Measurements from ENCODE around the gene PKP4. TPM values are rescaled to one million over a fixed set of nuclear protein-coding genes. Genes with fewer than 3 reads are reported as not detected.

PKP4 gene
- total and polyA plus RNA-seq, 11 donors = 17.6 to 66.7 (median 49.0) TPM

DNA sequence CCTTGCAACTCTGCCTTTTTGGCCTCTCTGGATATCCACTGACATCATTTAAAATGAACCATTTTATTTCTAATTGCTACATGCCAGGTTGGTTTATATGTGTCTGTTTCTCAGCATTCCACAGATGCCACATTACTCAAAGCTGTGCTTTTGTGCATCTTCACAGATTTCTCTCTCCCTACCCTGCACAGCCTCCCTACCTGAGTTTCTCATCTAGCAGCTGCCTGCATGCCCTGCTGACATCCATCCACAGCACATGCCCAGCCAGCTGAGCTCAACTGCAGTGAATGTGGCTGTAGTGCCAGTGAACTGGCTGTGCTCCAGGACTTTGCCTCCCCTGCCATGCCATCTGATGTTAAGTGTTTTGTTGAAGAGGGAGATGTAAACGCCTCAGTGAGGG, 44.5 kb downstream of the PKP4 start:
- no peaks in the 10 kb centered on the region for H3K27me3 ChIP-seq
- WGBS, 4 donors = 19 to 65% (median 44%) methylated on average over 1 of the region's 1 CpG
- H3K9me3 ChIP-seq = no peaks in the 10 kb centered on the region
- peaks cover 0 to 57% (median 20%) of the 10 kb centered on the region in 12 donors for H3K4me1 ChIP-seq
- peak; percentile 80 to 88 (median 86) for ATAC-seq
- no peak overlapping the region for H3K27ac ChIP-seq
- H3K4me3 ChIP-seq = no peak overlapping the region
- DNase-seq = peak; percentile 61 to 84 (median 69)
- peaks cover 0 to 2% (median 0%) of the 10 kb centered on the region in 9 donors for H3K36me3 ChIP-seq
- TF ChIP-seq CTCF (IDR thresholded peaks at IDR 0.05) = no peak
- TF ChIP-seq POLR2A (IDR thresholded peaks at IDR 0.05) = no peak
- intact Hi-C loops (cut with DNase I) = no loop called here

DNA sequence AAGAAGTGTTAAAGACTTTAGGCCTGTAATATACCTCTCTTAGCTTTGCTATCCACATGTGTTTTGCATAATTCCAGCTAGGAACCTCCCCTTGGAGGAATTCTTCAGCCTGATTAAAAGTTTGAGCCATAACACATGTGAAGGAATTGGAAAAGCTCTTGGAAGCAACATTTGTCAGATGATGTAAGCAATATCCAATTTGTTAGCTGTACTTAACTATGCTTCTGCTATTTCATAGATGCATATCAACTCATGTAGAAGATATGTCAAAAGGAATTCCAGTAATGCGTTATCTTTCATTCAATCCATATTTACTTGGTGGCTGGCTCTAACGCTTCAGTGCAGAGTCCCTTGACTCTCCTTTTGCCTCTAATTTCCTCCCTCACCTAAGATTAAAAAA, 46.2 kb downstream of the PKP4 start:
- intact Hi-C loops (cut with DNase I) = no loop called here
- TF ChIP-seq CTCF (IDR thresholded peaks at IDR 0.05) (no peak), POLR2A (IDR thresholded peaks at IDR 0.05) (no peak)
- DNase-seq (no peak), ATAC-seq (no peak)
- Histone ChIP-seq H3K27ac (no peak overlapping the region), H3K4me1 (peaks cover 0 to 57% (median 24%) of the 10 kb centered on the region in 12 donors), H3K27me3 (no peaks in the 10 kb centered on the region), H3K4me3 (no peak overlapping the region), H3K9me3 (no peaks in the 10 kb centered on the region), H3K36me3 (peaks cover 0 to 2% (median 0%) of the 10 kb centered on the region in 9 donors)
- 68 to 84% (median 83%) methylated on average over 2 of the region's 2 CpGs for WGBS, 4 donors

GRCh38 chr2:158504088-158504487, 47.3 kb downstream of the PKP4 start:
- no peak overlapping the region for H3K27ac ChIP-seq
- H3K4me3 ChIP-seq = no peak overlapping the region
- intact Hi-C loops (cut with DNase I) = no loop called here
- 88 to 95% (median 91%) methylated on average over 3 of the region's 3 CpGs for WGBS, 4 donors
- no peaks in the 10 kb centered on the region for H3K27me3 ChIP-seq
- no peaks in the 10 kb centered on the region for H3K9me3 ChIP-seq
- DNase-seq = no peak
- ATAC-seq = no peak
- peaks cover 0 to 2% (median 0%) of the 10 kb centered on the region in 9 donors for H3K36me3 ChIP-seq
- peaks cover 0 to 54% (median 22%) of the 10 kb centered on the region in 12 donors for H3K4me1 ChIP-seq
- TF ChIP-seq POLR2A (IDR thresholded peaks at IDR 0.05) = no peak
- no peak for TF ChIP-seq CTCF (IDR thresholded peaks at IDR 0.05)

- Histone ChIP-seq H3K4me3 (no peak overlapping the region), H3K4me1 (peaks cover 0 to 56% (median 22%) of the 10 kb centered on the region in 12 donors), H3K27me3 (no peaks in the 10 kb centered on the region), H3K27ac (peak overlapping the region in 1 of 12 donors; percentile 0), H3K36me3 (peaks cover 0 to 2% (median 0%) of the 10 kb centered on the region in 9 donors), H3K9me3 (no peaks in the 10 kb centered on the region)
- WGBS, 4 donors = 81 to 87% (median 84%) methylated on average over 4 of the region's 4 CpGs
- TF ChIP-seq CTCF (IDR thresholded peaks at IDR 0.05) = no peak
- no peak for TF ChIP-seq POLR2A (IDR thresholded peaks at IDR 0.05)
- ATAC-seq = peak in 1 of 4 donors; percentile 49
- no peak for DNase-seq
- intact Hi-C loops (cut with DNase I) = no loop called here
Observed at GRCh38 chr2:158505448-158505934, 48.7 kb downstream of the PKP4 start.
